Muscle layer of colon (tissue), 2 donors: ENCODE results near the gene PMFBP1.

Experiments
- H3K27ac ChIP-seq: one replicate; pipeline ENCODE4 v1.7.0; 2013; ENCODE audit warnings: low read depth, mild to moderate bottlenecking, low read length, moderate library complexity
- H3K27me3 ChIP-seq, 2 donors: one replicate each; pipeline ENCODE4 v1.7.0; 2013; ENCODE audit warnings: low read length in 2 of 2, mild to moderate bottlenecking in 2 of 2; ENCODE audit not compliant: insufficient read depth in 2 of 2, control insufficient read depth in 1 of 2
- H3K36me3 ChIP-seq: one replicate; pipeline ENCODE4 v1.7.0; 2013; ENCODE audit warnings: mild to moderate bottlenecking, low read length; ENCODE audit not compliant: insufficient read depth
- H3K4me1 ChIP-seq: one replicate; pipeline ENCODE4 v1.7.0; 2013; ENCODE audit warnings: mild to moderate bottlenecking, low read length; ENCODE audit not compliant: insufficient read depth
- H3K4me3 ChIP-seq, 2 donors: one replicate each; pipeline ENCODE4 v1.7.0; 2013; ENCODE audit warnings: low read length in 2 of 2, low read depth in 1 of 2, mild to moderate bottlenecking in 1 of 2, moderate library complexity in 1 of 2
- H3K9ac ChIP-seq: one replicate; pipeline ENCODE4 v1.7.0; 2013; ENCODE audit warnings: low read length
- H3K9me3 ChIP-seq: one replicate; pipeline ENCODE4 v1.7.0; 2013; ENCODE audit warnings: mild to moderate bottlenecking, low read length
- donor health status: abdominal sarcoma.
- donor health status: Adenocarcinoma of cecum.

PMFBP1 gene

DNA sequence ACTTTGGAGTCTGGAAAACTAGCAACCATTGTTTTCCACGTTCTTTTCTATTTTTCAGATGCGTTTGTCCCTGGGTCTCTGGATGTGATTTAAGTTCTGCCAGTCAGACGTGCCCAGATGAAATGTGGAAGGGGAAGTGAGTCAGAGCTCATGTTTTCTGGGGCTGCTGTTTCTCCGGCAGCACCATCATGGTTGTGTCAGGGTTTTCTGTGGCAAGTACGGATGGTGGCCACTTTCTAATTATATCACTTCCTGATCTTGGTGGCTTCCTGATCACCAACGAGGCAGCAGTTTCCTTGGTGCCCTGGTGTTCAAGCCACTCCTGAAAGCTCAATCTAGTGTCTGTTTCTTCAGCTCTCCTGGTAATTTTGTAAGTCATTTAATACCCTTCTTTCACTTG is 31.4 kb upstream of the PMFBP1 start:
- no peaks in the 10 kb centered on the region for H3K36me3 ChIP-seq
- H3K9ac ChIP-seq = no peak overlapping the region
- no peaks in the 10 kb centered on the region for H3K27me3 ChIP-seq
- no peaks in the 10 kb centered on the region for H3K9me3 ChIP-seq
- no peak overlapping the region for H3K27ac ChIP-seq
- no peak overlapping the region for H3K4me3 ChIP-seq
- H3K4me1 ChIP-seq = no peaks in the 10 kb centered on the region

DNA sequence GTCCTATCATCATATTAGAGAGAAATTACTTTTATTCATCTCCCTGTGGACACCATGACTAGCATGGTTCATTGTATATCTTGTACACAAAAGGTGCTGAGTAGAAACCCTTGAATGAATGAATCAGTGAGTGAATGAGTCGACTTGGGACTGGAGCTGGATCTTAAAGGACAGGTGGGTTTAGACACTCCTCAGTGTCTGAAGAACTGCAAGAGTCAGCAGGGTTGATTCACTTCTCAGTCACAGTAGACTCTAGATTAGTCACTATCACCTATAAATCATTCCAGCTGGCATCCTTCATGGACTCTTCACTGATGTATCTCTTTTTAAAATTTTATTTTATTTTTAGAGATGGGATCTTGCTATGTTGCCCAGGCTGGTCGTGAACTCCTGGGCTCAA is 30.1 kb upstream of the PMFBP1 start:
- Histone ChIP-seq H3K4me3 (no peak overlapping the region), H3K4me1 (no peaks in the 10 kb centered on the region), H3K9ac (no peak overlapping the region), H3K9me3 (no peaks in the 10 kb centered on the region), H3K36me3 (no peaks in the 10 kb centered on the region), H3K27me3 (no peaks in the 10 kb centered on the region), H3K27ac (no peak overlapping the region)

DNA sequence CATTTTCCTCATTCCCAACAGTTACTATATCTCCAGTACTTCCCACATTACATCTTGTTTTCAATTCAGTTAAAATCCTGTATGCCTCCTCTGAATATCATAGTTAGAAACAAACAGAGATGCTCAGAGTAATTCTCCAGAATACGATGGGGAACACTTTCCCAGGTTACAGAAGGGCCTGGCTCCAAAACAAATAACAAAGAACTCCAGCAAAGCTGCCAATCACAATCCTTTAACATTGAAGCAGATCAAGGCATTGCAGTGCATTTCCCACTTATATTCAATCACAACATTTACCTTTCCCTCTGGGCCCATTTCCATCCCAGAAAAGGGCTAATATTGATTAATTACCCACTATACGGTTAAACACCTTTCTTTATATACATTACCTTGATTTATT is 29.4 kb upstream of the PMFBP1 start:
- H3K27ac ChIP-seq = no peak overlapping the region
- H3K9me3 ChIP-seq = no peaks in the 10 kb centered on the region
- H3K27me3 ChIP-seq = no peaks in the 10 kb centered on the region
- H3K36me3 ChIP-seq = no peaks in the 10 kb centered on the region
- no peak overlapping the region for H3K4me3 ChIP-seq
- no peak overlapping the region for H3K9ac ChIP-seq
- no peaks in the 10 kb centered on the region for H3K4me1 ChIP-seq

DNA sequence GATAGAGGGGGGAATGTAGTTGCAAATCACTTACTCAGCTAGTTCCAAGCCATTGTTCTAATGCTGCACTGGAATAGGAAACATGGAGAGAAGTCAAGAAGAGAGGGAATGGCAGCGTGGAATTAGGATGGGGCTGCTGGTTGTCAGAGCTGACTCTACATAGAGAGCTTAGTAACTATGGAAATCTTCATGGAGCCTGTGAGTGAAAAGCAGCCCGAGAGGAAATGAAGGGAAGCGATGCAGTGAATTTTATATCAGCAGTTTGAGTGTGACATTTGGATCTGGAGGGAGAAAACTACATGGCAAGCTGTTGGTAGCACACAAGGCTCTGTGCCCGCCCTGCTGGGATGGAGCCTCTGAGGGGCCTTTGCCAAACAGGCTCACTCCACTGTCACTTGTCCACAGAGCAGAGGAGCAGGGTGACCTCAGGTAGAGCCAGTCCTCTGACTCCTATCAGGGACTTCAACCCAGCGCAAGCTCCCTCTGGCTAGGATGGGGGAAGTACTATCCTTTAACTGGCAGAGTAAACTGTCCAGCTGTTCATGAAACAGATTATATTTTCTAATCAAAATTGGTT is 27.9 kb upstream of the PMFBP1 start:
- no peaks in the 10 kb centered on the region for H3K27me3 ChIP-seq
- no peak overlapping the region for H3K4me3 ChIP-seq
- H3K36me3 ChIP-seq = no peaks in the 10 kb centered on the region
- no peaks in the 10 kb centered on the region for H3K4me1 ChIP-seq
- no peaks in the 10 kb centered on the region for H3K9me3 ChIP-seq
- no peak overlapping the region for H3K27ac ChIP-seq
- H3K9ac ChIP-seq = no peak overlapping the region

DNA sequence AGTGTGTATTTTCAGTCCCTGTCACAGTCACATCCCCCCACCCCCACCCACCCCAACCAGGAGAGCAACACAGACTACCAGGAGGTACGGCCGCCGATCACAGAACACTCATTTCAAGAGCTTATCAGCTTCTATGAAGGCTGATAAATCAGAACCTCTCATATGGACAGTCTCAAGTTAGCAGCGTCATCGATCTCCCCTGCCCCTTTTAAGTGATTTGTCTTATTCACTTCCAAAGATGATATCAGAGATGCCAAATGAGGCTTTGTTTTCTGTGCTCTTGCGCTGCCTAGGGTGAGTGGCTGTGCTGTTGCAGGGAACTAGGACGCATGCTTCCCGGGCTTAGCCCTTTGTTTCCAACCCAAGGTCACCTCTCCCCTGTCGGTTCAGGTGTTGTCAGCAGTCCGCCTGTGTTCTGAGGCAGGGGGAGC is 26.8 kb upstream of the PMFBP1 start:
- H3K27me3 ChIP-seq = no peaks in the 10 kb centered on the region
- no peaks in the 10 kb centered on the region for H3K9me3 ChIP-seq
- H3K4me1 ChIP-seq = no peaks in the 10 kb centered on the region
- no peak overlapping the region for H3K27ac ChIP-seq
- no peak overlapping the region for H3K4me3 ChIP-seq
- H3K36me3 ChIP-seq = no peaks in the 10 kb centered on the region
- H3K9ac ChIP-seq = no peak overlapping the region

DNA sequence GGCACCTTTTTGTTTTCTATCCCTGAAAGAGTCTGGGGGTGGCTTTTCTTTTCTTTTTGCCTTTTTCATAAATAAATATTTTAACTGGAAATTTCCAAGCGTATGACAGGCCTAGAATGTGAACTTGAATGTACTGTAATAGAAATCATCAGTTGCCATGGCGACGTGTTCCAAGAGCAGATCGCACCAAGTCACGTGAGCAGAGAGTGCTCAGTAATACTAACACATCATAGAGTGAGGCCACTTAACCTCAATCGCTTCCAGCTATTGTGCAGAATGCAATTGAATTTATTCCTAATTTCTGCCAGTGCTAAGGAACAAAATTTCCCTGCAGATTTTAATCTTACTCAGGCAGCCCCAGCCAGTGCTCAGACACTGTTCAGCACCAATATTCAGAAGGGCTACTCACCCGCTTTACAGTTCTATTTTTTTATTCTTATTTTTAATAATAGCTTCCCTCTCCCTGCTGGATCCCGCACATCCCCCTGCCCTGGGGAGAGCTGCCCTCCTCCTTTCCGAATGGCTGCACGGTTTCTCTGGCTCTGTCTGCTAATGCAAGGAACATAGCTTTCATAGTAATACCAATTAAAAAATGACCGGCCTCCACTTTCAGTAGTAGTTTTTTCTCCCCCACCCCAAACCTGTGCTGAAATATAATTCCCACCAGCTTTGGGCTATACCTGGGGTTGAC is 26.2 kb upstream of the PMFBP1 start:
- no peak overlapping the region for H3K9ac ChIP-seq
- no peak overlapping the region for H3K27ac ChIP-seq
- no peaks in the 10 kb centered on the region for H3K27me3 ChIP-seq
- no peaks in the 10 kb centered on the region for H3K36me3 ChIP-seq
- H3K4me3 ChIP-seq = no peak overlapping the region
- H3K4me1 ChIP-seq = no peaks in the 10 kb centered on the region
- H3K9me3 ChIP-seq = no peaks in the 10 kb centered on the region

DNA sequence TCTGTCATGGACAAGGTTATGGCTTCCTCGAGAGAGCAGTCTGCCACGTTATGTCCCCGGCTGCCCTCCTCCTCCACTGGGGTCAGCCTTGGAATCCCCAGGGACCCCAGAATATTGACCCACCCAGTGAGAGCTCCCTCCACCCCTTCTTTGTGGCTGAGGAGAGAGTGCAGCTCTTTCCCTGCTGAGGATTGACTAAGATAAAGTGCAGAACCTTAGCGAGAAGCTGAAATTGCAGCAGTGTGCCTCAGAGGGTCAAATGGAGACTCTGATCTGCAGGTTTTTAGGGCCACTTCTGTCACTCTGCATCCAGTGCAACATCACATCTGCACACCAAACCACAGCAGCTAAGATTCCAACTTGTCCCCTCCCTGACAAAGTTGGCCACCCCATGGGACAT is 25.6 kb upstream of the PMFBP1 start:
- Histone ChIP-seq H3K4me1 (no peaks in the 10 kb centered on the region), H3K36me3 (no peaks in the 10 kb centered on the region), H3K27me3 (no peaks in the 10 kb centered on the region), H3K4me3 (no peak overlapping the region), H3K9me3 (no peaks in the 10 kb centered on the region), H3K9ac (no peak overlapping the region), H3K27ac (no peak overlapping the region)

DNA sequence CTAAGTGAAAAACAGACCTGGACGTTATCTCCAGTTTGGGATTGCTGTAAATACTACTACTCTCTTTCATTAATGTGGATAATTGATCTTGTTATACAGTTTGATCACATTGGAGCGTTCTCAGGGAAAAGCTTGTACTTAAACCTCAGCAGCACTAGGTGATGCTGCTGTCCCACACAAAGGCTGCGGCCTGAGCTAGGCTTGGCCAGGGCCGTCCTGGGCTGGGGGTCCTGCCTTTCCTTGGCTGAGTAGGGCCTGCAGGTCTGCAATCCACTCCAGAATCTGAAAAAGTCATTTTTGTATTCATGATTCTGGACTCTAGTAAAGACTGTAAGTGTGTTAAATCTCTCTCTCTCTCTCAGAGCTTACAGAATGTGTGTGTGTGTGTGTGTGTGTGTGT is 23.7 kb upstream of the PMFBP1 start:
- H3K9me3 ChIP-seq = no peaks in the 10 kb centered on the region
- no peaks in the 10 kb centered on the region for H3K4me1 ChIP-seq
- no peaks in the 10 kb centered on the region for H3K36me3 ChIP-seq
- H3K27ac ChIP-seq = no peak overlapping the region
- no peak overlapping the region for H3K9ac ChIP-seq
- H3K4me3 ChIP-seq = no peak overlapping the region
- H3K27me3 ChIP-seq = no peaks in the 10 kb centered on the region

DNA sequence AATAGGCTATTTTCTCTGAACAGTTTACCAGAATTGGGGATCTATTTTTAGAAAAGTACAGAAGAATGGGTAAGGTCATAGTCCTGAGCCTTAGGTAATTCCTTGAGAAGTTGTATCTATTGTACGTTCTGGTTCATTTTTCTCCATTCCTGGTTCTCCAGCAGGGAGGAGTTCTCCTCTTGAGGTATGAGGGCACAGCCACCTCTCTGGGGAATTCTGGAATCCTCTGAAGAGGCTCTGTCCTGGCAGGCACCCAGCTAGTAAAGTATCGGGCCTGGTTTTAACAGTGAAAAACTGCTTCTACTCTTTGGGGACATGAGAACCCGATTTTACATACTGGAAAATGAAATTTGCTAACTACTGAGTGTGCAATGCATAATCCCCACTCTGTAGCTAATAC is 19.6 kb upstream of the PMFBP1 start:
- no peak overlapping the region for H3K4me3 ChIP-seq
- H3K4me1 ChIP-seq = no peaks in the 10 kb centered on the region
- H3K36me3 ChIP-seq = no peaks in the 10 kb centered on the region
- no peaks in the 10 kb centered on the region for H3K27me3 ChIP-seq
- H3K9me3 ChIP-seq = no peaks in the 10 kb centered on the region
- no peak overlapping the region for H3K27ac ChIP-seq
- H3K9ac ChIP-seq = no peak overlapping the region

DNA sequence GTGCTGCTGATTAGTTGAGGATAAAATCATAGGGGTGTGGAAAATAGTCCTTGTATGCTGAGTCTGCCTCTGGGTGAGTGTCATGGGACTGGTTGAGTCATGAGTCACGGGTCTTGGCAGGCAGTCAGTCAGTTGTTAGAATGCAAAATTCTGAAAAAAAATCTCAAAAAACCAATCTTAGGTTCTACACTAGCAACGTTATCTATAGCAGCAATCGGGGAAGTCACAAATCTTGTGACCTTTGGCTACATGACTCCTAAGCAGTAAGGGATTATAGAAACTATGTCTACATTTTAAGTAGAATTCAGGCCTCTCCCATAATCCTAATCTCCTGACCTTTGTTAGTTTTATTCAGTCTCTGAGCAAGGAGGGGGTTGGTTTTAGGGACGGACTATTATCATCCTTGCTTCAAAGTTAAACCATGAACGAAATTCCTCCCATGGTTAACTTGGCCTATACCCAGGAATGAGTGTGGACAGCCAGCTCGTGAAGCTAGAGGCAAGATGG is 18.0 kb upstream of the PMFBP1 start:
- H3K4me1 ChIP-seq = no peaks in the 10 kb centered on the region
- no peaks in the 10 kb centered on the region for H3K27me3 ChIP-seq
- no peak overlapping the region for H3K4me3 ChIP-seq
- no peak overlapping the region for H3K27ac ChIP-seq
- no peaks in the 10 kb centered on the region for H3K36me3 ChIP-seq
- no peak overlapping the region for H3K9ac ChIP-seq
- no peaks in the 10 kb centered on the region for H3K9me3 ChIP-seq

DNA sequence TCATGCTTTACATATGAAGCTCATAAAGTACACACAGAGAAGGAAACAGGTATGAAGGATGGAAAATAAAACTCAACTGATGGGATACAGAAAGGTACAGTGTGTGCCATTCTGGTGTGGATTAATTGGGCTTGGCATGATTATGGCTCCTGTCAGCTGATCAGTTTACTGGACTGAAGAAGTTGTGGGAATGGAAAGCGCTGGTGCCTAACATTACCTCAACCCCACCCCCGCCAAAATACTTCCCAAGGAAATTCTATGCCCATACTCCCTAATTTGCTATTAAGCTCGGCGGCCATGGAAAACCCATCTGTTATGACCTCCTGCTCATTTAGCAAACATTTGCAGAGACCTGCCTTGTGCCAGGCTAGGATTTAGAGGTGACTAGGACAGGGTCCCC is 16.6 kb upstream of the PMFBP1 start:
- Histone ChIP-seq H3K9ac (no peak overlapping the region), H3K27me3 (no peaks in the 10 kb centered on the region), H3K9me3 (no peaks in the 10 kb centered on the region)

DNA sequence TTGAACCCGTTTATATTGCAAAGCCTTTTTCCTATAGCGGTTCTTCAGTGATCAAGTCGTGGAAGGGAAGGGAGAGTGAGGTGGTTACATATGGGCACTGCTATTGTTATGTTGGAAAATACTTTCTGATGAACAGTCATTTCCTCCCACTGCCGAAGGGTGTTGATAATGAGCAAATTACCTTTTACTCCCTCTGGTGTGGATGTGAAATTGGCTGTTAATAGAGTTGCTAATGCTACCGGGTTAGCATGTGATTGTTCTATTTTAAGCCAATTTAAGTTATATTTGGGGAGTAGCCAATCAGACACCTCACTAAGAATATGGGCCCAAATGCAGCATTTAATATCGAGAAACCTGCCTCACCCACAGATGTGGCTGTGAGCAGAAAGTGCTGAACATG is 15.6 kb upstream of the PMFBP1 start:
- no peak overlapping the region for H3K27ac ChIP-seq
- H3K36me3 ChIP-seq = no peaks in the 10 kb centered on the region
- no peak overlapping the region for H3K4me3 ChIP-seq
- H3K27me3 ChIP-seq = no peaks in the 10 kb centered on the region
- no peaks in the 10 kb centered on the region for H3K4me1 ChIP-seq
- H3K9me3 ChIP-seq = no peaks in the 10 kb centered on the region
- H3K9ac ChIP-seq = no peak overlapping the region

More for the DNA sequence above, 16.6 kb upstream of the PMFBP1 start:
- Histone ChIP-seq H3K4me1 (no peaks in the 10 kb centered on the region), H3K27ac (no peak overlapping the region), H3K4me3 (no peak overlapping the region), H3K36me3 (no peaks in the 10 kb centered on the region)
